ENCODE data around the gene ZNF559.

Gene ZNF559

DNA sequence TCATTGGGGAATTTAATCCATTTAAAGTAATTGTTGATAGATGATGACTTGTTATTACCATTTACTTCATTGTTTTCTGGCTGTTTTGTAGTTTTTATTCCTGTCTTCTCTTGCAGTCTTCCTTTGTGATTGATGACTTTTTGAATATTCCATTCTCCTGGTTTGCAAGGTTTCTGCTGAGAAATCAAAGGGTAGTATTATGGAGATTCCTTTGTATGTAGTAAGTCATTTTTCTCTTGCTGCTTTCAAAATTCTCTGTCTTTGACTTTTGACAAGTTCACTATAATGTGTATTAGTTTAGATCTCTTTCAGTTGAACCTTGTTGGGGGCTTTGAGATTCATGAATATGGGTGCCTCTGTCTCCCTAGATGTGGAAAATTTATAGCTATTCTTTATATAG, 6.0 kb downstream of the ZNF559 start:
- no peak for TF ChIP-seq CTCF (IDR thresholded peaks at IDR 0.05; ENCODE audit: low read depth, low read length)
- H3K4me3 ChIP-seq (ENCODE audit: low read depth, low read length), result no peak overlapping the region

- TF ChIP-seq CTCF (IDR thresholded peaks at IDR 0.05; ENCODE audit: low read depth, low read length), result no peak
- no peak overlapping the region for H3K4me3 ChIP-seq (ENCODE audit: low read depth, low read length)
Observed at GRCh38 chr19:9342610-9343304, 18.8 kb downstream of the ZNF559 start.

DNA sequence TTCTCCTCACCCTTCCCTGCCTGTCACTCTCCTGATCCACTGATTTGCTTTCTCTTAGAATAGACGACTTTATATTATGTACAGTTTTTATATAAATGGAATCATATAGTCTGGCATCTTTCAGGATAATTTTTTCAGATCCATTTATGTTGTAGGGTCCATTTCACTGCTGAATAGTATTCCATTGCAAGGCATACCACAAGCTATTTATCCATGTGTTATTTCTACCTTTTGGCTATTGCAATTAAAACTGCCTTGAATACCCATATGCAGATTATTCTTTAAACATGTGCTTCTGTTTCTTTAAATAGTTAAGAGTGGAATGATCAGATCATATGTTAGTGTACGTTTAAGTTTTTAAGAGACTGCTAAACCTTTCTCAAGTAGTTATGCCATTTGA, 21.0 kb downstream of the ZNF559 start:
- no peak overlapping the region for H3K4me3 ChIP-seq (ENCODE audit: low read depth, low read length)
- TF ChIP-seq CTCF (IDR thresholded peaks at IDR 0.05; ENCODE audit: low read depth, low read length), result no peak

DNA sequence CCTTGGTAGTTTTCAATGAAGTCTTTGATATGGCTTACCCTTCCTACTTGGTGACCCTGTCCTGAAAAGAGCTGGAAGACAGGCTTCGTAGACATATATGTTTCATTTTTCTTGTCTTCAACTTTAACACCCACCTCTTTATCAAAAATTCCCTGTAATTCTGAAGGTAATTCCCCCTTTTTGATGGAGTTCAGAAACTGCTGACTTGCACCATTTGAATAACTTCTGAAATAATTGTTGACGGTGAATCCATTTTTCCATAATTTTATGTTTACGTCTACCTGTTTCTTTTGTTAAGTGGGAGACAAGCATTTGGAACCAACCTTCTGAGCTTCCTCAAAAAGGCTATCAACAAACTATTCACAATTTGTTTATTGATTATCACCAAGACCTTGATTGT, 24.3 kb downstream of the ZNF559 start:
- TF ChIP-seq CTCF (IDR thresholded peaks at IDR 0.05; ENCODE audit: low read depth, low read length), result no peak
- H3K4me3 ChIP-seq (ENCODE audit: low read depth, low read length), result no peak overlapping the region

DNA sequence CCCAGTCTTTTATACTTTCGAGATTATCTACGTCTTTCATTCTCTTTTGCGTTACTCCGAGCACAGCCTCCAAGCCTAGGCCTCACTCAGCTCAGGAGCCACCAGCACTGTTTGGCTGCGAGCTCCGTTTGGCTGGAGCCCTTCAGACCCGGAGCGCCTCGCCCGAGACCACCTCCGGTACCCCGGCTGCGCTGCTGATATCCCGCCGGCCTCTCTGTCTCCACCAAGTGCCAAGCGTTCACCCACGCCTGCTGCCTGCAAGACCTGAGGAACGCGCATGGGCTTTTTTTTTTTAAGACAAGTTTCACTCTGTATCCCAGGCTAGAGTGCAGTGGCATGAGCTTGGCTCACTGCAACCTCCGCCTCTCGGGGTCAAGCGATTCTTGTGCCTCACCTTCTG, 24.7 kb downstream of the ZNF559 start:
- no peak for TF ChIP-seq CTCF (IDR thresholded peaks at IDR 0.05; ENCODE audit: low read depth, low read length)
- no peak overlapping the region for H3K4me3 ChIP-seq (ENCODE audit: low read depth, low read length)

GRCh38 chr19:9352505-9352904, 28.5 kb downstream of the ZNF559 start:
- no peak for TF ChIP-seq CTCF (IDR thresholded peaks at IDR 0.05; ENCODE audit: low read depth, low read length)

GRCh38 chr19:9353011-9353410, 29.0 kb downstream of the ZNF559 start:
- TF ChIP-seq CTCF (IDR thresholded peaks at IDR 0.05; ENCODE audit: low read depth, low read length), result no peak
- H3K4me3 ChIP-seq (ENCODE audit: low read depth, low read length), result no peak overlapping the region

More at GRCh38 chr19:9352505-9352904, 28.5 kb downstream of the ZNF559 start:
- no peak overlapping the region for H3K4me3 ChIP-seq (ENCODE audit: low read depth, low read length)
